SKM-1 (cell line): ENCODE data around the gene C16orf95.

Experiments
- DNase-seq: peaks from one replicate; lab custom pipeline; 2025; ENCODE audit not compliant: unreplicated experiment; lab: John Stamatoyannopoulos, UW

C16orf95 gene

GRCh38 chr16:87333581-87334331, 16.6 kb upstream of the C16orf95 start:
- DNase-seq: no peak

- no peak for DNase-seq
Observed at GRCh38 chr16:87333101-87333500, 15.9 kb upstream of the C16orf95 start.

GRCh38 chr16:87332150-87332549, 15.0 kb upstream of the C16orf95 start:
- no peak for DNase-seq

DNA sequence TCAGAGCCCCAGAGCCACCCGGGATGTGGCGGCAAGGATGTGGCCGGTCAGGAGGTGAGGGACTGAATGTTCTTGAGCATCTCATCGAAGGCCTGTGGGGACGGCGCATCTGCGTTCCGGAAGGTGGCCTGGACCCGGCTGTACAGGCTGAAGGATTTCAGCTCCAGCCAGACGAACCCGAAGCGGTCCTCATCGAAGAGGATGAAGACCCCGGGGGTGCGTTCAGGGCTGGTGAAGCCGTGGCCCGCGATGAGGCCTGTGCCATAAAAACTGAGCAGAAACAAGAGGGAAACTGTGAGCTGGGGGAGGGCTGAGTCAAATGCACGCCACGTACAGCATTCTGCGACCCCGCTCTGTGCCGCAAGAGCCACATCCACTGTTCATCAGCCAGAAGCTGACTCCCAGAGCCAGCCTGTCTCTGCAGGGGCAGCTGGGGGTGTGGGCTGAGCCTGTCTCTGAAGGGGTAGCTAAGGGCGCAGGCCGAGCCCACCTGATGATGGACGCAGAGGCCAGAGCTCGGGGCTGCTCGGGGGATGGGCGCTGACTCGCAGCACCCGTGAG, 14.1 kb upstream of the C16orf95 start:
- DNase-seq: no peak

DNA sequence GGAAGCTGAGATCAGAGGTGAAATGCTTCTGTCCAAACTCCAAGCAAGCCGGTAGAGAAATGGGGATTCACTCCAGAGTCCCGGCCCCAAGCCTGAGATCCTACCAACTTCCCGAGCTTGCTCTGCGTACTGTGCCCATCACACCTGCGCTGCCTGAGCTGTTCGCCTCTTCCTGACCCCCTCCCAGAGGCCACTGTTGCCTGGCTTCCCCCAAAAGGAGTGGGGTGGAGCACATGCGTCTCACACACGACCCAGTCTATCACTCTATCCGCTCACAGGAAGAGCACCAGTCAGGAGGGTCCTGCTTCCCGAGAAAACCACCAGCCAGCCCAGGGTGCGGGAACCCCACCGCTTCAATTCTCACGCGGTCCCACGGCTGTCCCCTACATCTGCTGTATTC, 13.5 kb upstream of the C16orf95 start:
- DNase-seq: no peak

- DNase-seq: no peak
Observed at GRCh38 chr16:87330257-87330624, 13.0 kb upstream of the C16orf95 start.

GRCh38 chr16:87329436-87330256, 12.5 kb upstream of the C16orf95 start:
- DNase-seq: no peak

- no peak for DNase-seq
Observed at GRCh38 chr16:87328846-87329245, 11.7 kb upstream of the C16orf95 start.

DNA sequence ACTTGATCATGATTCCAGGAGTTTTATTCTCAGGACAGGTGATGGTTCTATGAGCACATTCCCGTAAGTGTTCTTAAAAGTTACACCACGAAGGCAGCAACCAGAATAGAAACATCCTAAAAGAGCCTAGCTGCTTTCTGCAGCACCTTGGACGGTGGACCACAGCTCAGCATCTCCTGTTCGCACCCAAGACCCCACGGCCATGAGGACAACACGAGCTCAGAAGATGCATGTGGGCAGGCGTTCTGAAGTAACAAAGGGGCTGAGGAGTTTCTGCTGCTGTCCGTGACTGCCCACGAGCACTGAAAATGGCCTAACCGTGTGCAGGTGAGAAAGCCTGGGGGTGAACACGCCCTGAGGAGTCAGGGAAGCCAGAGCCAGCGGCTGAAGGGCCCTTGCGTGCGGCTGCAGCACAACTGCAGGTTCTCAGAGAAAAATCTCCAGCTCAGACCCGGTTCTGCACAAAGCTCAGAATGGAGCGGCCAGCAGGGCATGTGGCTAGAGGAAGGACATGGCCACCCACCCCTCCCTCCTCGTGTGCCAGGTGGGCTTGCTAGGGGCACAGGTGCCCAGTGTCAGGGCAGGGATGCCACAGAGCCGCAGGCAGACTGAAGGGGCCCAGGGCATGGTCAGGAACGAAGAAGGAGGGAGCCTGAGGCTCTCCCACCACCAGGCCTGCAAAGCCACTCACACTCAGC, 10.8 kb upstream of the C16orf95 start:
- no peak for DNase-seq

DNA sequence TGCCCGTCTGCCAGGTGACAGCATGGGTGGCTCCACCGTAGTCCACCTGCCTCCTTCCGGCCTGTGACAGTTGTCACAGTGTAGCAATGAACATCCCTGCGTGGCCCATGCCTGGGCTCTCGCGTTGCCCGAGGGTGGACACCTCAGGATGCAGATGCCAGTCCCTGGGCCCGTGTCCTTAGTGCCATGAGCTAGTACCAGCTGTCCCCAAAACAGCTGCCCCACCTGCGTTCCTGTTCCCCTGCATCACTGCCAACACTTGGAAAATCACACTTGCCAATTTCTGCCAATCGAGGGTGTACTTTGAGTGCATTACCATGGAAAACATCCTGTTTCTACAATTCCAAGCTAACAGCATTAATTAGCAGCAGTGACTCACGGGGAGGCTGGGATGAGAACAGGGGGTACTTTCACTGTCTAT, 9.0 kb upstream of the C16orf95 start:
- no peak for DNase-seq

GRCh38 chr16:87325423-87325858, 8.2 kb upstream of the C16orf95 start:
- DNase-seq: no peak

DNA sequence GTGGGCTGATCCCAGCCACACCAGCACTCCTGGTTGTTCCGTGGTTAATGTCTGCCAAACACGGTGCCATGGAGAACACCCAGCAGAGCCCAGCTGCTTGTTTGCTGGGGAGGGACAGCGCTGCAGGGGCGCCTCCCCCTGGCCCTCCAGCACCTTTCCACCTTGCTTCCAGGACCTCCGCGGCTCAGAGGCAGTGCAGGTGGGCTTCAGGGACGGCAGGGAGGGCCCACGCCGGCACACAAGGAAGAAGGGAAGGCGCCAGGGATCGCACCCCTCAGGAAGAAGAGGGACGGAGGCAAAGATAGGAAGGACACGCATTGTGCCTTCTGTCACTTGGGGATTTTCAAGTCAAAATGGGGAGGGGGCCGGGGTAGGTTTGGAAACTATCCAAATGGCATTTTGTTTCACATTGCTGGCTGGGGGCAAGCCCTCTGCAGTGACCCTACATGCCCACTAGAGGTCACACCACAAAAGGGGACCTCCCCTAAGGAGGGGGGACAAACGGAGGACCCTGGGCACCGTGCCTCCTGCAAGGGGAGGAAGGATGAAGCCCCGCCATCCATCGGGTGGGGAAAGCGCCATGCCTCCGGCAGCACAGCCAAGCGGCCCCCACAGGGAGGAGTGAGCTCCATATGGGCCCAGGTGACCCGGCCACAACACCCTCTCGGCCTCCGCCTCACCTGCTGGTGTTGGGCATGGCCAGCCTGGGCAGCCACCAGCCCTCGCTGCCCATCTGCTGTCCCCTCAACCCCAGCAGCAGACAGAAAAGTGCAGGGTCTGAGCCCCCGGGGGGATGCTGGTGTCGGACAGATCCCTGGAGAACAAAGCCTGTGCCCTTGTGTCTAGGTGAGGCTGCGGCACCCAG, 7.5 kb upstream of the C16orf95 start:
- no peak for DNase-seq

DNA sequence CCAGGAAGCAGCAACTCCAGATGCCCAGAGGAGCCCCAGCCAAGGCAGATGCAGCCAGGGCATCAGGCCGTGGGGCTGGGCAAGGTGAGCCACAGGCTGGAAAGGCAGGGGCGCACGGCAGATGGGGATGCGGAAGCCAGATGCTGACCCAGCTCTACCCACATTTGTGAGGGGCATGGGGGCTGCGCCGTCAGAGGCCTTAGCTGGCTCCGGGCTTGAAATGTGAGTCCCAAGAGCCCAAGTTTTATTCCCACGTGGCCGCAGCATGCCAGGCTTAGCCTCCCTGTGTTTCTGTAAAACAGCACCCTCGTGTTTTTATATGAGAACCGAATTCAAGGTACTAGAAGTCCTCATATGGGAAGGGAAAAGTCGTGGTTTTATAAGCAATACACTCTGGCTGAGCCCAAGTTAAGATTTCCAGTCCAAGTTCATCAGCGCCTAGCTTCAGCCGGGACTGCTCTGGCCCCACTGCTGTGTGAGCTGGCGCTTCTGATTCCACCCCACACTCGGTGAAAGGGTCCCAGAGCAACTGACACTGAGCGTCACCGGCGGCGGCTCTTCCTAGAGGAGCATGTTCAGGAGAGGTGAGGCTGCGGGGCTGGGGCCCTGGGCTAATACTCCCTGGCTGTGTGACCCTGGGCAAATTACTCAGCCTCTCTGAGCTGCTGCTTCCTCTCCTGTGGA, 6.7 kb upstream of the C16orf95 start:
- DNase-seq: no peak

GRCh38 chr16:87322833-87323726, 5.9 kb upstream of the C16orf95 start:
- no peak for DNase-seq

DNA sequence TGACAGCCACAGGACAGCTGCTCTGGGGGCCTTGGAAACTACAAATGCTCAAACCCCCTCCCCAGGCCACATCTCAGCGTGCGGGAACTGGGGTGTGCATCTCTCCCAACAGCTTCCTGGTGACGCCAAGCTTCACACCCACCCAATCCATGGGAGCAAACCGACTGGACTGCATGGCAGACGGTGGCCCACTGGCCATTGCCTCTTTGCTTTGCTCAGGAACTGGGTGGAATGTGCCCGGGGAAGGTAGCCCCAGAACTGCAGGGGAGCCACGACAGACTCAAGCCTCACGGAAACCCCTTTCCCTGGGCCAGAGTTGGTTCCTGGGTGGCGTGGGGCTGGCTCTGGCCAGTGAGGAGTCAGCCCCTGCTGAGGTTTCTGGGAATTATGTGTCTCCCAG, 5.2 kb upstream of the C16orf95 start:
- DNase-seq: no peak

DNA sequence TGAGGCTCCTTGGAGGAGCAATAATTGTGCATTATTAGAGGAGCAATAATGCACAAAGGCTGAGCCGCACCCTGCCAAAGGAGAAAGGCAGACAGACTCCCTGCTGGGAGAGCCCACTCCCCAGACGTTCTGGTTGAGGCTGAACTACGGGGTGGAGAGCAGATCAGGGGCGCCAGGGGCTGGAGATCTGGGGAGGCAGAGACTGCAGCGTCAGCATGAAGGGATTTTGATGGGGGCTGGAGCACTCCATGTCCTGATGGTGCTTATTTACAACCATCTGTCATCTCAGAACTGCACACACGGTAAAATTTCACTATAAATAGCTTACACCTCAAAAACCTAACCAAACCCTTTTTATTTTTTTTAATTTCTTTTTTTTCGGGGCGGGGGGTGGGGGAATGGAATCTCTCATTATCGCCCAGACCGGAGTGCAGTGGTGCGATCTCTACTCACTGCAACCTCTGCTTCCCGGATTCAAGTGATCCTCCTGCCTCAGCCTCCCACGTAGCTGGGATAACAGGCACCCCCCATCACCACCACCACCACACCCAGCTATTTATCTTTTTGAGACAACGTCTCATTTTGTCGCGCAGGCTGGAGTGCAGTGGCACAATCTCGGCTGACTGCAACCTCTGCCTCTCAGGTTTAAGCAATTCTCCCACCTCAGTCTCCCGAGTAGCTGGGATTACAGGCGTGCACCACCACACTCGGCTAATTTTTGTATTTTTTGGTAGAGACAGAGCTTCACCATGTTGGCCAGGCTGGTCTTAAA, 4.3 kb upstream of the C16orf95 start:
- no peak for DNase-seq

GRCh38 chr16:87320510-87321227, 3.5 kb upstream of the C16orf95 start:
- no peak for DNase-seq
